NCI-H460 (cell line): ENCODE measurements around the gene H2BW2. TPM values are rescaled to one million over a fixed set of nuclear protein-coding genes. Genes with fewer than 3 reads are reported as not detected.

Experiments used
- total RNA-seq: library from RNA; depleted of rRNA; stranded (reverse); fragments of >200 nt; shearing (Covaris generic); gene quantifications from 2 replicates; pipeline ENCODE4 v1.2.3, GENCODE V29; 2014; rRNA removed

The H2BW2 gene
- total RNA-seq, 1 experiment from 2014 or later: not detected

Other genes with a start within 250 kb of the H2BW2 start
- gene RAB9B, start 207.7 kb upstream of the H2BW2 start, total RNA-seq: 0.67 and 0.98 TPM in 2 replicates
- 4.8 and 7.4 TPM in 2 replicates for gene TMSB15B, start 77.3 kb upstream of the H2BW2 start, total RNA-seq
- gene H2BW1, start 26.2 kb upstream of the H2BW2 start, total RNA-seq: not detected in 2 replicates
- 5.0 and 6.0 TPM in 2 replicates for gene TMSB15C, start 36.3 kb downstream of the H2BW2 start, total RNA-seq
- 0.47 TPM in 1 of 2 replicates, not detected in the other for gene ZCCHC18, start 72.6 kb downstream of the H2BW2 start, total RNA-seq
- 7.4 and 8.1 TPM in 2 replicates for gene SLC25A53, start 117.1 kb downstream of the H2BW2 start, total RNA-seq
- gene FAM199X, start 126.5 kb downstream of the H2BW2 start, total RNA-seq: 32.2 and 36.4 TPM in 2 replicates
- not detected in 2 replicates for gene ESX1, start 215.0 kb downstream of the H2BW2 start, total RNA-seq